ENCODE data around the gene GDF10. TPM values are rescaled to one million over a fixed set of nuclear protein-coding genes. Genes with fewer than 3 reads are reported as not detected.

GDF10 gene
- total RNA-seq, 1 experiment from 2014 or later: 0.20 TPM

DNA sequence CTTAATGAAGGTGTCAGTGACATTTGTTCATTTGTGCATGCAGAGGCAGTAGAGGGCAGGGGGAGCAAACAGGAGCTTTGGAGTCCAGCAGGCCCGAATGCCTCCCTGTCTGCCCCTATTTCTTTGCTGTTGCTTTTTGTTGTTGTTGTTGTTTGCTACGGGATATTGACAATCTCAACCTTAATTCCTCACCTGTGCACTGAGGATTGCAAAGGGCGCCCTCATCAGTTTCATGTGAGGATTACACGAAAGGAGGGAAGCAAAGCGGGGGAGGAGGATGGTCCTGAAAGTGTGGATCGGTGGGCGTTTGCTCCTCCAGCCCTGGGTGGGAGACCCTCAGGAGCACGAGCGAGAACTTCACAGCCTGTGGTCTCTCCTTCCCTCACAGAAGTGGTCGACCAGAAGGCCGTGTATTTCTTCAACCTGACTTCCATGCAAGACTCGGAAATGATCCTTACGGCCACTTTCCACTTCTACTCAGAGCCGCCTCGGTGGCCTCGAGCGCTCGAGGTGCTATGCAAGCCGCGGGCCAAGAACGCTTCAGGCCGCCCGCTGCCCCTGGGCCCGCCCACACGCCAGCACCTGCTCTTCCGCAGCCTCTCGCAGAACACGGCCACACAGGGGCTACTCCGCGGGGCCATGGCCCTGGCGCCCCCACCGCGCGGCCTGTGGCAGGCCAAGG is 9.6 kb downstream of the GDF10 start:
- no peak overlapping the region for H2BK20ac ChIP-seq (ENCODE audit: low read depth, low read length, poor library complexity, severe bottlenecking)
- H3K23ac ChIP-seq (ENCODE audit: insufficient read length, low read depth, low read length): no peak overlapping the region
- no peak overlapping the region; the same call in 1 of the 2 replicates for H2BK15ac ChIP-seq (ENCODE audit: low read depth, low read length)
- no peaks in the 10 kb centered on the region for H3K79me1 ChIP-seq (ENCODE audit: insufficient read depth, low read depth, low read length, poor library complexity, severe bottlenecking)
- H2AK5ac ChIP-seq (ENCODE audit: insufficient read length, low read length): no peak overlapping the region
- H3K4me2 ChIP-seq (ENCODE audit: insufficient read depth, insufficient read length, low read length): no peak overlapping the region
- H4K8ac ChIP-seq (replicated peaks; ENCODE audit: insufficient read length, low read depth, low read length): no peak overlapping the region
- no peak overlapping the region for H2BK120ac ChIP-seq (ENCODE audit: low read depth, low read length, poor library complexity, severe bottlenecking)
- H2AFZ ChIP-seq (ENCODE audit: low read length): no peak overlapping the region
- H3K23me2 ChIP-seq (ENCODE audit: insufficient read length, low read depth, low read length, poor library complexity, severe bottlenecking): no peaks in the 10 kb centered on the region
- peaks cover 12% of the 10 kb centered on the region for H3K27me3 Mint-ChIP-seq (ENCODE audit: low read depth)
- peak; percentile 43 for DNase-seq
- no peak overlapping the region for H3K18ac ChIP-seq (ENCODE audit: insufficient read length, low read depth, low read length)
- H3K9me3 Mint-ChIP-seq: no peaks in the 10 kb centered on the region
- no peaks in the 10 kb centered on the region; the same call in 1 of the 2 replicates for H3K4me1 ChIP-seq (ENCODE audit: insufficient read depth, low read length)
- peak overlapping the region; percentile 6; the same call in 1 of the 2 replicates for H3K14ac ChIP-seq (ENCODE audit: insufficient read depth, low read length)
- no peak overlapping the region for H3K56ac ChIP-seq (ENCODE audit: insufficient read length, low read depth, low read length)
- H3K27ac ChIP-seq (ENCODE audit: insufficient read length, low read depth, low read length): no peak overlapping the region
- no peak overlapping the region for H2BK5ac ChIP-seq (ENCODE audit: insufficient read length, low read length)
- no peak overlapping the region for H3K4ac ChIP-seq (ENCODE audit: low read depth, low read length)
- no CpG with 5 or more reads among the region's 34 CpGs for WGBS (ENCODE audit: extremely low coverage, insufficient read length, low lambda C conversion rate)
- H3K27me3 ChIP-seq (ENCODE audit: insufficient read depth, low read length): no peaks in the 10 kb centered on the region
- H3T11ph ChIP-seq (ENCODE audit: low read length): no peak overlapping the region
- peaks cover 5% of the 10 kb centered on the region for H4K20me1 ChIP-seq (ENCODE audit: control insufficient read depth, insufficient read depth, insufficient read length)
- peaks cover 18 to 22% of the 10 kb centered on the region in 2 experiments for H3K4me1 Mint-ChIP-seq
- TF ChIP-seq, protein P1, sequence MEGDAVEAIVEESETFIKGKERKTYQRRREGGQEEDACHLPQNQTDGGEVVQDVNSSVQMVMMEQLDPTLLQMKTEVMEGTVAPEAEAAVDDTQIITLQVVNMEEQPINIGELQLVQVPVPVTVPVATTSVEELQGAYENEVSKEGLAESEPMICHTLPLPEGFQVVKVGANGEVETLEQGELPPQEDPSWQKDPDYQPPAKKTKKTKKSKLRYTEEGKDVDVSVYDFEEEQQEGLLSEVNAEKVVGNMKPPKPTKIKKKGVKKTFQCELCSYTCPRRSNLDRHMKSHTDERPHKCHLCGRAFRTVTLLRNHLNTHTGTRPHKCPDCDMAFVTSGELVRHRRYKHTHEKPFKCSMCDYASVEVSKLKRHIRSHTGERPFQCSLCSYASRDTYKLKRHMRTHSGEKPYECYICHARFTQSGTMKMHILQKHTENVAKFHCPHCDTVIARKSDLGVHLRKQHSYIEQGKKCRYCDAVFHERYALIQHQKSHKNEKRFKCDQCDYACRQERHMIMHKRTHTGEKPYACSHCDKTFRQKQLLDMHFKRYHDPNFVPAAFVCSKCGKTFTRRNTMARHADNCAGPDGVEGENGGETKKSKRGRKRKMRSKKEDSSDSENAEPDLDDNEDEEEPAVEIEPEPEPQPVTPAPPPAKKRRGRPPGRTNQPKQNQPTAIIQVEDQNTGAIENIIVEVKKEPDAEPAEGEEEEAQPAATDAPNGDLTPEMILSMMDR (conservative IDR thresholded peaks at IDR 0.05): peak; percentile 67
- H3K4me3 Mint-ChIP-seq: no peak overlapping the region
- H3K9ac ChIP-seq (ENCODE audit: extremely low read depth, insufficient read length, low read length): no peak overlapping the region
- no peak overlapping the region for H2BK12ac ChIP-seq (ENCODE audit: insufficient read length, low read depth, low read length)
- H4K5ac ChIP-seq (ENCODE audit: insufficient read length, low read depth, low read length): no peak overlapping the region
- no peaks in the 10 kb centered on the region for H3K36me3 Mint-ChIP-seq (ENCODE audit: insufficient read depth in 1 of 3, low read depth in 3 of 3)
- no peaks in the 10 kb centered on the region for H3K79me2 ChIP-seq (ENCODE audit: insufficient read depth, low read length)
- H3K27ac Mint-ChIP-seq: no peak overlapping the region
- H4K91ac ChIP-seq (ENCODE audit: insufficient read length, low read depth, low read length): no peak overlapping the region
- no peaks in the 10 kb centered on the region for H3K9me3 ChIP-seq (ENCODE audit: control insufficient read depth, low read depth, low read length)
